Erythroblast (primary cell): Measurements from ENCODE around the gene SOX14.

Experiments used
- GATA1 ChIP-seq: IDR thresholded peaks from 2 replicates; pipeline ENCODE4 v1.6.1; 2011; ENCODE audit warnings: low read depth, mild to moderate bottlenecking, control low read depth, low read length, moderate library complexity
- POLR2A ChIP-seq: IDR thresholded peaks from 2 replicates; pipeline ENCODE4 v1.6.1; 2011; ENCODE audit warnings: mild to moderate bottlenecking, low read length

DNA sequence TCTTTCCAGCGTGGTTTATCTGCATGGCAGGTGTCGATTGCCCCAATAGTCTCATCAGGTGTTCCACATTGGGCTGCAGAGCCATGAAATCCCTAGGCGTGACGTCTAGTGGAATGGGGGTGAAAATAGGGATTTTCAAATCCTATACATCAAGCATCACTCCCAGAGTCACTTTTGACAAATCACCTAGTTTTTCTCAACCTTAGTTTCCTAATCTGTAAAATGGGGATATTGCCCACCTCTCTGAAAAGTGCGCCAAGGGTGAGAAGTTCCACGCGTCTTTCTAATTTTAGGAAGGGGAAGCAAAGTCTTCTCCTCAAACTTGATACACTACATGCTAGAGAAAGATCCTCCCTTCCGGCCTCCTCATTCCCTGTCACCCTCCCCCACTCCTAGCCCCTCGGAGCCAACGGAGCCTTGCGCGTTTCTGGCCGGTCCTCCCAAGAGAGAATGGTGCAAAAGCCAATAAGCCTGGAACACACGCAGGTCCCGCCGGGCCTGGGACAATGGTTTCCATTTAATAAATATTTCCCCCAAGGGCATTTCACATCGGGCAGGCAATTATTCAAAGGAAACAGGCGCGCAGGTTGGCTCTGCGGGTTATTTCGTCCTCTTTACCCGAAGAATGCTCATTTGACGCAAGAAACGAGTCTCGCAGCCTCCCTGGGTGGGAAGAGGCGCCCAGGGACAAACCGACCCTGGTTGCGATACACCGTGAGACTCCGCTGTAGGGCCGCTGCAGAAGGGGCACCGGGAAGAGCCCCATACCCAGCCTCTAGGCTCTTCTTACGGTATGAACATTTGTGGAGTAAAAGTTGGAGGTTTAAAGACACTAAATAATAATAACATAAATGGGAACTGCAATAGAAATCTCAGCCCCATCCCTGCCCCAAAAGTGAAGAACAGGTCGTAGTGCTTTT is 1.2 kb upstream of the SOX14 start:
- TF ChIP-seq POLR2A (no peak), GATA1 (no peak)
